Endothelial cell of umbilical vein (primary cell): ENCODE results near the gene SOCS3. TPM values are rescaled to one million over a fixed set of nuclear protein-coding genes. Genes with fewer than 3 reads are reported as not detected.

Experiments
- BruUV-seq: library from RNA; stranded (reverse); fragments of 400-500 nt; replicated peaks from 2 replicates; lab custom pipeline; 2021; lab: Mats Ljungman, UMichigan
- CTCF ChIA-PET: fragments of 300-600, 350-600 bp; sonication (Branson Sonifier 250); formaldehyde crosslinking; loops from one replicate; lab custom pipeline; 2021; ENCODE audit warnings: antibody characterized with exemption, inconsistent platforms; lab: Charles Lee
- POLR2A ChIA-PET: fragments of 300-600, 350-600 bp; sonication (Branson Sonifier 250); formaldehyde crosslinking; loops from one replicate; lab custom pipeline; 2021; ENCODE audit warnings: antibody characterized with exemption, inconsistent platforms; lab: Charles Lee
- DNase-seq: peaks from one replicate; pipeline ENCODE4 v3.0.0-alpha.2; 2011; ENCODE audit warnings: low read depth, low spot score
- FAIRE-seq: peaks from 2 replicates; lab custom pipeline; 2011; peaks lifted over from hg19 to GRCh38; lab: Jason Lieb, UNC
- H2AFZ ChIP-seq: 2 replicates; pipeline ENCODE4 v1.6.0; 2012; ENCODE audit warnings: low read depth, low read length, control low read depth, inconsistent platforms
- H3K27ac ChIP-seq: 2 replicates; pipeline ENCODE4 v1.5.1; 2011; ENCODE audit warnings: low read depth, mild to moderate bottlenecking, control low read depth, low read length, moderate library complexity; ENCODE audit not compliant: insufficient read depth
- H3K27me3 ChIP-seq, 2 experiments: 2 replicates each; pipeline versions ENCODE4 v1.6.0 to v1.6.1; 2011; ENCODE audit warnings: low read length in 2 of 2, mixed read lengths in 1 of 2; ENCODE audit not compliant: control insufficient read depth in 2 of 2, insufficient read depth in 2 of 2
- H3K36me3 ChIP-seq, 2 experiments: 2 replicates in 1 of 2; 3 replicates in 1 of 2; pipeline ENCODE4 v1.5.1; 2011; ENCODE audit warnings: low read length in 2 of 2, mild to moderate bottlenecking in 1 of 2, moderate library complexity in 1 of 2; ENCODE audit not compliant: control insufficient read depth in 2 of 2, insufficient read depth in 2 of 2; ENCODE audit errors: extremely low read depth in 1 of 2
- H3K4me1 ChIP-seq: 3 replicates; pipeline ENCODE4 v1.5.1; 2011; ENCODE audit warnings: mild to moderate bottlenecking, low read length; ENCODE audit not compliant: control insufficient read depth, insufficient read depth; ENCODE audit errors: extremely low read depth
- H3K4me2 ChIP-seq: 2 replicates; pipeline ENCODE4 v1.6.1; 2011; ENCODE audit warnings: low read length, control low read depth, mixed read lengths; ENCODE audit not compliant: insufficient read depth
- H3K4me3 ChIP-seq, 3 experiments: fragments of 200-600 bp in 1 of 3; sonication (generic), shearing (Covaris generic) in 1 of 3; replicated peaks in 1 of 3; 2 replicates each; pipeline ENCODE4 v1.5.1; 2011 to 2016; ENCODE audit warnings: control low read depth in 3 of 3, low read length in 3 of 3, mild to moderate bottlenecking in 2 of 3, inconsistent platforms in 1 of 3, low read depth in 1 of 3, moderate library complexity in 1 of 3; ENCODE audit not compliant: insufficient read depth in 1 of 3
- H3K79me2 ChIP-seq: 2 replicates; pipeline ENCODE4 v1.6.0; 2012; ENCODE audit warnings: low read length, inconsistent platforms; ENCODE audit not compliant: control insufficient read depth, insufficient read depth
- H3K9ac ChIP-seq: replicated peaks from 2 replicates; pipeline ENCODE3; 2011; ENCODE audit warnings: low read length, control low read depth; ENCODE audit not compliant: insufficient read depth; ENCODE audit errors: extremely low read depth
- H3K9me1 ChIP-seq: replicated peaks from 3 replicates; pipeline ENCODE4 v1.6.0; 2011; ENCODE audit warnings: mild to moderate bottlenecking, low read length; ENCODE audit not compliant: control insufficient read depth, insufficient read depth; ENCODE audit errors: extremely low read depth
- H3K9me3 ChIP-seq: replicated peaks from 2 replicates; pipeline ENCODE4 v1.5.1; 2012; ENCODE audit warnings: low read length, inconsistent platforms; ENCODE audit not compliant: control insufficient read depth, insufficient read depth
- H4K20me1 ChIP-seq: replicated peaks from 2 replicates; pipeline ENCODE3; 2011; ENCODE audit warnings: mild to moderate bottlenecking, low read length; ENCODE audit not compliant: control insufficient read depth, insufficient read depth; ENCODE audit errors: extremely low read depth
- CTCF ChIP-seq, 2 donors: IDR thresholded peaks; 1 replicate in 1 of 2; 2 replicates in 1 of 2; pipeline ENCODE4 v1.5.1; 2011; ENCODE audit warnings: low read length in 2 of 2, mild to moderate bottlenecking in 2 of 2, moderate library complexity in 2 of 2, control low read depth in 1 of 2, inconsistent platforms in 1 of 2, low read depth in 1 of 2; ENCODE audit not compliant: insufficient read depth in 1 of 2; ENCODE audit errors: extremely low read depth in 1 of 2
- MYC ChIP-seq: IDR thresholded peaks from one replicate; pipeline ENCODE4 v1.6.1; 2011; ENCODE audit warnings: mild to moderate bottlenecking, low read depth, low read length
- POLR2AphosphoS5 ChIP-seq: IDR thresholded peaks from 2 replicates; pipeline ENCODE4 v1.6.1; 2012; ENCODE audit warnings: low read depth, mild to moderate bottlenecking, control low read depth, low read length, moderate library complexity; ENCODE audit not compliant: insufficient read depth
- dilution Hi-C: fragments of 300-500 bp; cut with MboI; formaldehyde crosslinking; loops from one replicate; pipeline ENCODE4 v1.15.0; 2019; ENCODE audit warnings: low sequenced_read_pairs; ENCODE audit not compliant: extremely low pct_ligation_motif_present
- intact Hi-C: fragments of 100-400 bp; cut with micrococcal nuclease; formaldehyde crosslinking; loops from one replicate; pipeline ENCODE4 v1.10.0; 2022
- polyA plus RNA-seq, 4 experiments: library from polyadenylated mRNA; depleted of rRNA in 3 of 4; stranded (reverse) in 3 of 4; unstranded in 1 of 4; fragments of >200 nt; gene quantifications; 2 replicates each; pipeline versions ENCODE4 v1.2.1 to v1.2.3, GENCODE V29; 2011 to 2012; ENCODE audit warnings: missing spikeins in 1 of 4
- total RNA-seq: library from RNA; stranded (reverse); gene quantifications from 2 replicates; pipeline ENCODE4 v1.2.3, GENCODE V29; 2021
- TF ChIP-seq, protein P1 (sequence below): IDR thresholded peaks from 2 replicates; pipeline ENCODE4 v1.6.1; 2011; ENCODE audit not compliant: insufficient read depth, insufficient read length

Gene SOCS3
- total and polyA plus RNA-seq, 2 donors (not counting 3 experiments of a cell fraction or from before 2014, with no cell fraction given): 6.2 to 14.3 TPM

DNA sequence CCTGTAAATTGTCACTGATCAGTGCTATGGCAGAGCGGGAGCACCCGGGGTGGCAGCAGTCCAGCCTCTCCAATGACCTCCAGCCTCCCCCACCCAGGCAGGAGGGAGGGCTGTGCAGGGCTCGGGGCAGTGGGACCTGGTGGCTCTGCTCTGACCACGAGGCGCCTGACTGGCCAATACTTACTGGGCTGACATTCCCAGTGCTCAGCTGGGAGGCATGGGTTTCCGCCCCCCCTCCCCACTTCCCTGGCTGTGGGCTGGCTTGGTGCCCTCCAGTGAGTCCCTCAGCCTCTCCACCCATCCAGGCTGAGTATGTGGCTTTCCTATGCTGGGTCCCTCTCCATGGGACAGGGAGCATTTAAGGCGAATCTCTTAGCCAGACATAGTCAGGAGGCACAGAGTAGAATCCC lies 2.7 kb downstream of the SOCS3 start:
- CTCF ChIA-PET: interaction anchor here (1.3 to 5.7 kb wide), 5 partner anchors 17 to 107 kb away, joined by 4 to 32 read pairs (median 8); no protein-coding TSS in a partner anchor

More for the DNA sequence above, 2.7 kb downstream of the SOCS3 start:
- no peaks in the 10 kb centered on the region for H4K20me1 ChIP-seq
- peaks cover 3 to 9% of the 10 kb centered on the region in 2 experiments for H3K36me3 ChIP-seq
- H3K4me2 ChIP-seq: peak overlapping the region; percentile 75
- DNase-seq: peak; percentile 82
- TF ChIP-seq, protein P1, sequence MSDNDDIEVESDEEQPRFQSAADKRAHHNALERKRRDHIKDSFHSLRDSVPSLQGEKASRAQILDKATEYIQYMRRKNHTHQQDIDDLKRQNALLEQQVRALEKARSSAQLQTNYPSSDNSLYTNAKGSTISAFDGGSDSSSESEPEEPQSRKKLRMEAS: peak; percentile 72
- TF ChIP-seq MYC (peak; percentile 76), POLR2AphosphoS5 (peak; percentile 58), CTCF (IDR thresholded peaks at IDR 0.05; ENCODE audit: extremely low read depth in 1 of 2, insufficient read depth in 1 of 2, low read depth in 1 of 2, low read length in 2 of 2) (no peak)
- H3K27ac ChIP-seq: peak overlapping the region; percentile 14
- H3K4me3 ChIP-seq: peak overlapping the region in 2 of 3 experiments; percentile 54 to 63
- peaks cover 47% of the 10 kb centered on the region for H3K4me1 ChIP-seq
- peak; percentile 87 for FAIRE-seq
- no peaks in the 10 kb centered on the region for H3K9me1 ChIP-seq
- H3K27me3 ChIP-seq: no peaks in the 10 kb centered on the region
- dilution Hi-C loops: no loop called here
- POLR2A ChIA-PET: interaction anchor here (0.6 to 1.4 kb wide), 2 partner anchors 33 to 34 kb away, joined by 4 to 6 read pairs; no protein-coding TSS in a partner anchor
- H3K79me2 ChIP-seq: peaks cover 24% of the 10 kb centered on the region
- no TSS peak for BruUV-seq
- intact Hi-C loops: no loop called here
- no peak overlapping the region for H2AFZ ChIP-seq
- H3K9me3 ChIP-seq: no peaks in the 10 kb centered on the region
- no peak overlapping the region for H3K9ac ChIP-seq
